DND-41 (cell line): ENCODE data around the gene CCDC13.

Source experiments
- ATAC-seq: fragments of 200-7000 bp; cut with Tn5 transposase; 3 replicates; pipeline ENCODE4 v1.9.1; 2021; ENCODE audit warnings: low read depth; ENCODE audit not compliant: insufficient read depth
- DNase-seq: peaks from one replicate; pipeline ENCODE4 v3.0.0-alpha.2; 2020
- H2AFZ ChIP-seq: 2 replicates; pipeline ENCODE4 v1.6.0; 2012; ENCODE audit warnings: low read depth, low read length
- H3K27ac ChIP-seq: 2 replicates; pipeline ENCODE4 v1.5.1; 2012; ENCODE audit warnings: low read length, inconsistent platforms
- H3K27me3 ChIP-seq: fragments of 200-600 bp; sonication (generic); 2 replicates; pipeline ENCODE4 v1.6.0; 2012; ENCODE audit warnings: low read length, mild to moderate bottlenecking, inconsistent platforms; ENCODE audit not compliant: insufficient read depth, poor library complexity
- H3K36me3 ChIP-seq: 2 replicates; pipeline ENCODE4 v1.5.1; 2012; ENCODE audit warnings: low read length, inconsistent platforms; ENCODE audit not compliant: insufficient read depth
- H3K4me1 ChIP-seq: 2 replicates; pipeline ENCODE4 v1.5.1; 2012; ENCODE audit warnings: mild to moderate bottlenecking, low read length; ENCODE audit not compliant: insufficient read depth
- H3K4me2 ChIP-seq: 2 replicates; pipeline ENCODE4 v1.6.0; 2012; ENCODE audit warnings: mild to moderate bottlenecking, moderate library complexity, low read length, inconsistent platforms; ENCODE audit not compliant: insufficient read depth
- H3K4me3 ChIP-seq, 2 experiments: fragments of 200-600 bp in 1 of 2; shearing (Covaris generic) in 1 of 2; 2 replicates each; pipeline ENCODE4 v1.5.1; 2012 to 2016; ENCODE audit warnings: inconsistent platforms in 2 of 2, low read length in 2 of 2, mild to moderate bottlenecking in 2 of 2, low read depth in 1 of 2, moderate library complexity in 1 of 2
- H3K79me2 ChIP-seq: 2 replicates; pipeline ENCODE4 v1.6.0; 2012; ENCODE audit warnings: low read length, inconsistent platforms; ENCODE audit not compliant: insufficient read depth
- H3K9ac ChIP-seq: 2 replicates; pipeline ENCODE4 v1.6.0; 2012; ENCODE audit warnings: low read depth, mild to moderate bottlenecking, inconsistent platforms, low read length, moderate library complexity
- H3K9me3 ChIP-seq: 2 replicates; pipeline ENCODE4 v1.5.1; 2012; ENCODE audit warnings: low read length, moderate library complexity, mild to moderate bottlenecking, inconsistent platforms; ENCODE audit not compliant: insufficient read depth, severe bottlenecking
- H4K20me1 ChIP-seq: 2 replicates; pipeline ENCODE4 v1.6.0; 2012; ENCODE audit warnings: low read length; ENCODE audit not compliant: insufficient read depth
- EZH2 ChIP-seq: IDR thresholded peaks from 3 replicates; pipeline ENCODE4 v1.6.1; 2012; ENCODE audit warnings: borderline replicate concordance, low read depth, mild to moderate bottlenecking, moderate library complexity, low read length, inconsistent platforms; ENCODE audit not compliant: severe bottlenecking
- TF ChIP-seq, protein P1 (sequence below): IDR thresholded peaks from 2 replicates; pipeline ENCODE4 v1.5.1; 2012; ENCODE audit warnings: borderline replicate concordance, low read length, moderate library complexity, mild to moderate bottlenecking; ENCODE audit not compliant: poor library complexity, severe bottlenecking; ENCODE audit errors: extremely low read depth

Gene CCDC13

GRCh38 chr3:42746455-42747450, 26.3 kb downstream of the CCDC13 start:
- H3K4me2 ChIP-seq = no peak overlapping the region
- ATAC-seq = no peak

GRCh38 chr3:42745776-42746454, 27.1 kb downstream of the CCDC13 start:
- no peaks in the 10 kb centered on the region for H4K20me1 ChIP-seq
- ATAC-seq (no peak), DNase-seq (no peak)
- H3K36me3 ChIP-seq = no peaks in the 10 kb centered on the region
- H2AFZ ChIP-seq = no peak overlapping the region
- no peak overlapping the region for H3K27ac ChIP-seq
- no peak overlapping the region for H3K9ac ChIP-seq
- TF ChIP-seq, protein P1, sequence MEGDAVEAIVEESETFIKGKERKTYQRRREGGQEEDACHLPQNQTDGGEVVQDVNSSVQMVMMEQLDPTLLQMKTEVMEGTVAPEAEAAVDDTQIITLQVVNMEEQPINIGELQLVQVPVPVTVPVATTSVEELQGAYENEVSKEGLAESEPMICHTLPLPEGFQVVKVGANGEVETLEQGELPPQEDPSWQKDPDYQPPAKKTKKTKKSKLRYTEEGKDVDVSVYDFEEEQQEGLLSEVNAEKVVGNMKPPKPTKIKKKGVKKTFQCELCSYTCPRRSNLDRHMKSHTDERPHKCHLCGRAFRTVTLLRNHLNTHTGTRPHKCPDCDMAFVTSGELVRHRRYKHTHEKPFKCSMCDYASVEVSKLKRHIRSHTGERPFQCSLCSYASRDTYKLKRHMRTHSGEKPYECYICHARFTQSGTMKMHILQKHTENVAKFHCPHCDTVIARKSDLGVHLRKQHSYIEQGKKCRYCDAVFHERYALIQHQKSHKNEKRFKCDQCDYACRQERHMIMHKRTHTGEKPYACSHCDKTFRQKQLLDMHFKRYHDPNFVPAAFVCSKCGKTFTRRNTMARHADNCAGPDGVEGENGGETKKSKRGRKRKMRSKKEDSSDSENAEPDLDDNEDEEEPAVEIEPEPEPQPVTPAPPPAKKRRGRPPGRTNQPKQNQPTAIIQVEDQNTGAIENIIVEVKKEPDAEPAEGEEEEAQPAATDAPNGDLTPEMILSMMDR = no peak
- TF ChIP-seq EZH2 = no peak
- H3K79me2 ChIP-seq = no peaks in the 10 kb centered on the region
- no peaks in the 10 kb centered on the region for H3K27me3 ChIP-seq
- H3K9me3 ChIP-seq = no peaks in the 10 kb centered on the region
- no peak overlapping the region for H3K4me3 ChIP-seq
- no peaks in the 10 kb centered on the region for H3K4me1 ChIP-seq
- H3K4me2 ChIP-seq = no peak overlapping the region

More at GRCh38 chr3:42746455-42747450, 26.3 kb downstream of the CCDC13 start:
- Histone ChIP-seq H3K36me3 (no peaks in the 10 kb centered on the region), H3K4me3 (no peak overlapping the region), H2AFZ (no peak overlapping the region), H3K9me3 (no peaks in the 10 kb centered on the region), H3K9ac (no peak overlapping the region), H3K27me3 (no peaks in the 10 kb centered on the region), H3K79me2 (no peaks in the 10 kb centered on the region), H3K27ac (no peak overlapping the region), H3K4me1 (no peaks in the 10 kb centered on the region), H4K20me1 (no peaks in the 10 kb centered on the region)
- DNase-seq = no peak
- TF ChIP-seq EZH2 = no peak
- TF ChIP-seq, protein P1 = no peak

DNA sequence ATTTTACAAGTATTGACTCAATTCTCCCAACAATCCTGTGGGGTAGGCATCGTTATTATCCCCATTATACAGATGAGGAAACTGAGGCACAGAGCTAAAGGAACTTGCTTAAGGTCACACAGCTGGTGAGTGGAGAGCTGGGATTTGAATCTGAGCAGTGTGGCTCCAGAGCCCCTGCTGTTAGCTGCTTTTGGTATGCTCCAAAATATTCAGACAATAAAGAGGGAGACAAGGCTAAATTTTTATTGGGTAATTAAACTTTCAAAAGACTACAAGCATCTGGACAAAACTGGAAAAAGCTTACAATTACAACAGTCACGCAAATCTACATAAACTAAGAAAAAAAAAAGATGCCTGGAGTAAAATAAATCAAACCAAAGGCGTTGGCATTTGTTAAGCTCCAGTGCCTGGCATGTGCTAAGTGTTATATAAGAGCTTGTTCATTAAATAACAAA, 27.7 kb downstream of the CCDC13 start:
- DNase-seq (no peak), ATAC-seq (no peak)
- Histone ChIP-seq H3K4me2 (no peak overlapping the region), H3K4me1 (no peaks in the 10 kb centered on the region), H3K9me3 (no peaks in the 10 kb centered on the region), H3K9ac (no peak overlapping the region), H3K36me3 (no peaks in the 10 kb centered on the region), H4K20me1 (no peaks in the 10 kb centered on the region), H3K27me3 (no peaks in the 10 kb centered on the region), H2AFZ (no peak overlapping the region), H3K79me2 (no peaks in the 10 kb centered on the region), H3K4me3 (no peak overlapping the region), H3K27ac (no peak overlapping the region)
- TF ChIP-seq EZH2 = no peak
- TF ChIP-seq, protein P1 = no peak
